Liver (tissue), 3 donors: Measurements from ENCODE around the gene XRCC5.
A peak's percentile ranks its signal among the peaks of the same experiment; 100 is the strongest.

Experiments used
- CTCF ChIP-seq: fragments of 150-350 bp; IDR thresholded peaks from 2 replicates; pipeline ENCODE4 v1.5.1; 2017; ENCODE audit warnings: improper control_type of control experiment, low read depth, low read length; ENCODE audit not compliant: missing input control
- GABPA ChIP-seq, 2 donors: IDR thresholded peaks in 1 of 2; conservative IDR thresholded peaks in 1 of 2; 2 replicates each; pipeline ENCODE4 v1.6.1; 2016; ENCODE audit warnings: antibody characterized with exemption in 2 of 2, mild to moderate bottlenecking in 1 of 2, moderate library complexity in 1 of 2
- HNF4G ChIP-seq: IDR thresholded peaks from 2 replicates; pipeline ENCODE4 v1.6.1; 2016; ENCODE audit warnings: antibody characterized with exemption
- JUND ChIP-seq, 2 donors: IDR thresholded peaks; 2 replicates each; pipeline ENCODE4 v1.6.1; 2016; ENCODE audit warnings: antibody characterized with exemption in 2 of 2
- MAX ChIP-seq: IDR thresholded peaks from 2 replicates; pipeline ENCODE4 v1.6.1; 2016; ENCODE audit warnings: antibody characterized with exemption
- RAD21 ChIP-seq, 2 donors: IDR thresholded peaks; 2 replicates each; pipeline ENCODE4 v1.6.1; 2016; ENCODE audit warnings: antibody characterized with exemption in 2 of 2, mild to moderate bottlenecking in 2 of 2
- REST ChIP-seq: IDR thresholded peaks from 2 replicates; pipeline ENCODE4 v1.6.1; 2016; ENCODE audit warnings: antibody characterized with exemption, mild to moderate bottlenecking
- RXRA ChIP-seq, 2 donors: IDR thresholded peaks; 2 replicates each; pipeline ENCODE4 v1.6.1; 2017 to 2018; ENCODE audit warnings: antibody characterized with exemption in 2 of 2, mild to moderate bottlenecking in 1 of 2
- TAF1 ChIP-seq: conservative IDR thresholded peaks from 2 replicates; pipeline ENCODE4 v1.6.1; 2016; ENCODE audit warnings: antibody characterized with exemption, mild to moderate bottlenecking
- YY1 ChIP-seq: IDR thresholded peaks from 2 replicates; pipeline ENCODE4 v1.6.1; 2016; ENCODE audit warnings: antibody characterized with exemption, mild to moderate bottlenecking
- ZBTB33 ChIP-seq: IDR thresholded peaks from 2 replicates; pipeline ENCODE4 v1.6.1; 2016; ENCODE audit warnings: antibody characterized with exemption
- donor health status: healthy.
- donor health status: healthy.

GRCh38 chr2:216081487-216082116 is 27.5 kb upstream of the XRCC5 start, which contains the start of the genes PECR and TMEM169:
- TF ChIP-seq CTCF: no peak
- TF ChIP-seq HNF4G: no peak
- no peak for TF ChIP-seq MAX
- no peak for TF ChIP-seq ZBTB33
- TF ChIP-seq RAD21 (IDR thresholded peaks at IDR 0.05): peak in 1 of 2 donors; percentile 23
- TF ChIP-seq REST: peak; percentile 86
- TF ChIP-seq GABPA (IDR thresholded peaks at IDR 0.05 in 1 of 2, conservative IDR thresholded peaks at IDR 0.05 in 1 of 2): no peak
- TF ChIP-seq YY1: peak; percentile 92
- TF ChIP-seq JUND (IDR thresholded peaks at IDR 0.05): no peak
- peak; percentile 93 for TF ChIP-seq TAF1
- TF ChIP-seq RXRA (IDR thresholded peaks at IDR 0.05): peak; percentile 22 to 69
